B cell (primary cell): Measurements from ENCODE around the gene KRT75. TPM values are rescaled to one million over a fixed set of nuclear protein-coding genes. Genes with fewer than 3 reads are reported as not detected.

Experiments
- ATAC-seq: fragments of 200-7000 bp; cut with Tn5 transposase; one replicate; pipeline ENCODE4 v1.10.0; 2021; ENCODE audit warnings: low read depth, mild to moderate bottlenecking, moderate number of reproducible peaks, moderate library complexity
- CTCF ChIA-PET: fragments of 350-600 bp; sonication (Branson Sonifier 250); formaldehyde crosslinking; loops from one replicate; lab custom pipeline; 2021; ENCODE audit warnings: antibody characterized with exemption, inconsistent platforms; lab: Charles Lee
- POLR2A ChIA-PET: fragments of 350-600 bp; sonication (Branson Sonifier 250); formaldehyde crosslinking; loops from one replicate; lab custom pipeline; 2021; ENCODE audit warnings: antibody characterized with exemption; lab: Charles Lee
- DNase-seq: peaks from one replicate; pipeline ENCODE4 v3.0.0; 2013
- H2AFZ ChIP-seq: 2 replicates; pipeline ENCODE4 v1.6.1; 2012; ENCODE audit warnings: mild to moderate bottlenecking, low read depth, low read length; ENCODE audit not compliant: insufficient read depth, poor library complexity, severe bottlenecking
- H3K27ac ChIP-seq, 2 donors: 1 replicate in 1 of 2; 2 replicates in 1 of 2; pipeline ENCODE4 v1.5.1; 2012 to 2013; ENCODE audit warnings: low read length in 2 of 2, mild to moderate bottlenecking in 2 of 2, moderate library complexity in 1 of 2
- H3K27me3 ChIP-seq, 4 experiments: fragments of 200-600 bp in 1 of 4; sonication (generic) in 1 of 4; replicated peaks in 1 of 4; 1 replicate in 2 of 4; 2 replicates in 2 of 4; pipeline versions ENCODE4 v1.6.1 to v1.7.0; 2013 to 2016; ENCODE audit warnings: low read length in 3 of 4, mild to moderate bottlenecking in 2 of 4, mixed read lengths in 1 of 4, moderate library complexity in 1 of 4; ENCODE audit not compliant: insufficient read depth in 4 of 4, control insufficient read depth in 3 of 4; ENCODE audit errors: control extremely low read depth in 1 of 4
- H3K36me3 ChIP-seq, 2 experiments: replicated peaks in 1 of 2; 1 replicate in 1 of 2; 2 replicates in 1 of 2; pipeline versions ENCODE4 v1.6.1 to v1.7.1; 2013; ENCODE audit warnings: low read length in 1 of 2; ENCODE audit not compliant: insufficient read depth in 2 of 2, control insufficient read depth in 1 of 2; ENCODE audit errors: control extremely low read depth in 1 of 2, extremely low read depth in 1 of 2
- H3K4me1 ChIP-seq, 2 donors: fragments of 200-600 bp in 1 of 2; sonication (generic) in 1 of 2; 1 replicate in 1 of 2; 2 replicates in 1 of 2; pipeline versions ENCODE4 v1.5.1 to v1.6.1; 2013 to 2017; ENCODE audit warnings: low read length in 2 of 2; ENCODE audit not compliant: control insufficient read depth in 2 of 2, insufficient read depth in 2 of 2
- H3K4me2 ChIP-seq: replicated peaks from 2 replicates; pipeline ENCODE3; 2012; ENCODE audit warnings: mild to moderate bottlenecking, low read depth, low read length; ENCODE audit not compliant: poor library complexity, severe bottlenecking
- H3K4me3 ChIP-seq, 5 experiments: fragments of 200-600 bp in 1 of 5; sonication (generic) in 1 of 5; 1 replicate in 3 of 5; 2 replicates in 2 of 5; pipeline versions ENCODE4 v1.5.1 to v1.7.0; 2011 to 2016; ENCODE audit warnings: low read length in 4 of 5, mild to moderate bottlenecking in 4 of 5, low read depth in 2 of 5, control low read depth in 1 of 5, moderate library complexity in 1 of 5; ENCODE audit not compliant: insufficient read depth in 1 of 5; ENCODE audit errors: control extremely low read depth in 1 of 5, extremely low read depth in 1 of 5
- H3K79me2 ChIP-seq: fragments of 200-600 bp; sonication (generic); one replicate; pipeline ENCODE4 v1.6.0; 2016; ENCODE audit warnings: low read length; ENCODE audit not compliant: control insufficient read depth, insufficient read depth
- H3K9ac ChIP-seq: fragments of 200-600 bp; sonication (generic); 2 replicates; pipeline ENCODE4 v1.6.1; 2017; ENCODE audit warnings: mild to moderate bottlenecking, low read length, moderate library complexity
- H3K9me3 ChIP-seq, 3 donors: one replicate each; pipeline versions ENCODE4 v1.6.1 to v1.7.1; 2013; ENCODE audit warnings: low read length in 2 of 3; ENCODE audit not compliant: control insufficient read depth in 2 of 3, insufficient read depth in 1 of 3; ENCODE audit errors: control extremely low read depth in 1 of 3
- H4K20me1 ChIP-seq: 2 replicates; pipeline ENCODE4 v1.6.0; 2012; ENCODE audit warnings: mild to moderate bottlenecking, low read length; ENCODE audit not compliant: insufficient read depth, control insufficient read depth, poor library complexity, severe bottlenecking
- H3K27ac Mint-ChIP-seq: one replicate; pipeline ENCODE4 v1.8.0; 2021; ENCODE audit warnings: mixed read lengths
- H3K27me3 Mint-ChIP-seq: one replicate; pipeline ENCODE4 v1.8.0; 2021; ENCODE audit warnings: mixed read lengths
- H3K4me1 Mint-ChIP-seq: one replicate; pipeline ENCODE4 v1.8.0; 2021; ENCODE audit warnings: mixed read lengths
- H3K4me3 Mint-ChIP-seq: one replicate; pipeline ENCODE4 v1.8.0; 2021; ENCODE audit warnings: mixed read lengths
- H3K9me3 Mint-ChIP-seq: one replicate; pipeline ENCODE4 v1.8.0; 2022; ENCODE audit warnings: mixed read lengths; ENCODE audit not compliant: insufficient read depth
- CTCF ChIP-seq: fragments of 200-600 bp; IDR thresholded peaks from one replicate; pipeline ENCODE4 v1.8.0; 2022; ENCODE audit warnings: antibody characterized with exemption, mild to moderate bottlenecking
- EZH2 ChIP-seq: IDR thresholded peaks from 2 replicates; pipeline ENCODE4 v1.6.1; 2012; ENCODE audit warnings: borderline replicate concordance, low read depth, mild to moderate bottlenecking, moderate library complexity, low read length; ENCODE audit not compliant: insufficient read depth, poor library complexity, severe bottlenecking
- WGBS: methylation state at CpG from one replicate; pipeline ENCODE4 v1.1.5; 2013; ENCODE audit warnings: missing lambda C conversion rate; ENCODE audit not compliant: insufficient coverage; 5-methylcytosine and 5-hydroxymethylcytosine counted together
- intact Hi-C: fragments of 100-400 bp; cut with micrococcal nuclease; formaldehyde crosslinking; loops from one replicate; pipeline ENCODE4 v1.10.0; 2022
- polyA plus RNA-seq: library from polyadenylated mRNA; depleted of rRNA; stranded (reverse); fragments of >200 nt; gene quantifications from 2 replicates; pipeline ENCODE4 v1.2.3, GENCODE V29; 2012
- total RNA-seq, 2 donors: library from RNA; stranded (reverse); fragments of 120-200 nt in 1 of 2; gene quantifications; 1 replicate in 1 of 2; 2 replicates in 1 of 2; pipeline versions ENCODE4 v1.2.3 to v1.2.4, GENCODE V29; 2013 to 2022

The KRT75 gene
- total and polyA plus RNA-seq, 2 donors (not counting 1 experiment from before 2014, with no cell fraction given): not detected

GRCh38 chr12:52436828-52437474, 2.8 kb upstream of the KRT75 start:
- Histone ChIP-seq H3K4me3 (no peak overlapping the region), H3K27me3 (no peaks in the 10 kb centered on the region), H3K27ac (no peak overlapping the region), H3K36me3 (no peaks in the 10 kb centered on the region), H3K79me2 (no peaks in the 10 kb centered on the region), H3K9me3 (peaks cover 0 to 5% (median 0%) of the 10 kb centered on the region in 3 donors), H2AFZ (no peak overlapping the region), H3K9ac (no peak overlapping the region), H3K4me1 (no peaks in the 10 kb centered on the region), H4K20me1 (no peaks in the 10 kb centered on the region), H3K4me2 (no peak overlapping the region)
- H3K9me3 Mint-ChIP-seq: no peaks in the 10 kb centered on the region
- ChIA-PET CTCF (no interaction called here), POLR2A (no interaction called here)
- ATAC-seq (no peak), DNase-seq (no peak)
- H3K4me1 Mint-ChIP-seq: no peaks in the 10 kb centered on the region
- no peak overlapping the region for H3K4me3 Mint-ChIP-seq
- TF ChIP-seq CTCF: no peak
- TF ChIP-seq EZH2: no peak
- 81% methylated on average over 4 of the region's 9 CpGs for WGBS
- no peak overlapping the region for H3K27ac Mint-ChIP-seq
- peaks cover 28% of the 10 kb centered on the region for H3K27me3 Mint-ChIP-seq
- intact Hi-C loops: no loop called here

DNA sequence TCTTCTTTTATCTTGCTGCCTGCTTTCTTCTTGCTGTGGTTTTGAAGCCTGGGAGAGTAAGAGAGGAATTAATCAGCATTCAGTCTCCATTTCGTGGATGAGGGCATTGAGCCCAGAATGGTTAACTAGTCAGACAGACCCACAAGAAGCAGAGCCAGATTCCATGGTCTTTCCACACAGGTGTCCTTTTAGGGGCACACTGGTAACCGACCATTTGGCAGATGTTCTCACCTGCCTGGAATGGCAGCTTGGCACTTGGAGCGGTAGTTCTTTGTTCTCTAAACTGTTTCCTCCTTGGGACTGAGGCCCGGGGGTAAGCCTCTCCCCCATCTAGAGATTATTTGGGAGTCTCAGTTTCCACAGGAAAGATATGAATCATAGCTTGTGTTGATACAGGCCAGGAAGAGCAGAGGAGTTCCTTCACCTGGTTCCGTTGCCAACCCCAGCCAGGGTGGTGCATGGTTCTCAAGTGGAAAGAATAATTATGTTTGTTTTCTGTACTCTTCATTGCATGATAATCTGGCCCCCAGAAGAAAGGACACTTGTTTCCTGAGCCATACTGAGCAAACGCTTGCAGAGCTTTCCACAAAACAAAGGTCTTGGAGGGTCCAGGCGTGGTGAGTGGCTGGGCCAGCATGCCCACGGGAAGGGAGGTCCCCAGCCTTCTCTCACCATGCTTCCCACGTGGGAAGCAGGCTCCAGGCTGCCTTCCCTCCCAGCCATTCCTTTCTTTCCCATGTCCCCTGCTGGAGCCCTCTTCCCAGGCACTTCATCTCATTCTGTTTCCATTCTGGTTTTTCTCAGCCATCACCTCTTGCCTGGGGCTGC, 2.0 kb upstream of the KRT75 start:
- CTCF ChIA-PET: no interaction called here
- DNase-seq: no peak

More for the DNA sequence above, 2.0 kb upstream of the KRT75 start:
- H2AFZ ChIP-seq: no peak overlapping the region
- intact Hi-C loops: no loop called here
- H3K36me3 ChIP-seq: no peaks in the 10 kb centered on the region
- no peaks in the 10 kb centered on the region for H3K4me1 ChIP-seq
- Mint-ChIP-seq H3K4me1 (no peaks in the 10 kb centered on the region), H3K9me3 (no peaks in the 10 kb centered on the region), H3K27me3 (peaks cover 26% of the 10 kb centered on the region), H3K27ac (no peak overlapping the region), H3K4me3 (no peak overlapping the region)
- H3K27ac ChIP-seq: no peak overlapping the region
- no peaks in the 10 kb centered on the region for H4K20me1 ChIP-seq
- H3K9ac ChIP-seq: no peak overlapping the region
- H3K4me2 ChIP-seq: no peak overlapping the region
- 77% methylated on average over 7 of the region's 9 CpGs for WGBS
- no peaks in the 10 kb centered on the region for H3K79me2 ChIP-seq
- POLR2A ChIA-PET: no interaction called here
- no peak overlapping the region for H3K4me3 ChIP-seq
- H3K27me3 ChIP-seq: no peaks in the 10 kb centered on the region
- no peak for TF ChIP-seq CTCF
- no peak for TF ChIP-seq EZH2
- ATAC-seq: no peak
- H3K9me3 ChIP-seq: peaks cover 0 to 5% (median 0%) of the 10 kb centered on the region in 3 donors
